ENCODE results near the gene DENND1B.

DENND1B gene, protein sequence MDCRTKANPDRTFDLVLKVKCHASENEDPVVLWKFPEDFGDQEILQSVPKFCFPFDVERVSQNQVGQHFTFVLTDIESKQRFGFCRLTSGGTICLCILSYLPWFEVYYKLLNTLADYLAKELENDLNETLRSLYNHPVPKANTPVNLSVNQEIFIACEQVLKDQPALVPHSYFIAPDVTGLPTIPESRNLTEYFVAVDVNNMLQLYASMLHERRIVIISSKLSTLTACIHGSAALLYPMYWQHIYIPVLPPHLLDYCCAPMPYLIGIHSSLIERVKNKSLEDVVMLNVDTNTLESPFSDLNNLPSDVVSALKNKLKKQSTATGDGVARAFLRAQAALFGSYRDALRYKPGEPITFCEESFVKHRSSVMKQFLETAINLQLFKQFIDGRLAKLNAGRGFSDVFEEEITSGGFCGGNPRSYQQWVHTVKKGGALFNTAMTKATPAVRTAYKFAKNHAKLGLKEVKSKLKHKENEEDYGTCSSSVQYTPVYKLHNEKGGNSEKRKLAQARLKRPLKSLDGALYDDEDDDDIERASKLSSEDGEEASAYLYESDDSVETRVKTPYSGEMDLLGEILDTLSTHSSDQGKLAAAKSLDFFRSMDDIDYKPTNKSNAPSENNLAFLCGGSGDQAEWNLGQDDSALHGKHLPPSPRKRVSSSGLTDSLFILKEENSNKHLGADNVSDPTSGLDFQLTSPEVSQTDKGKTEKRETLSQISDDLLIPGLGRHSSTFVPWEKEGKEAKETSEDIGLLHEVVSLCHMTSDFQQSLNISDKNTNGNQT

DNA sequence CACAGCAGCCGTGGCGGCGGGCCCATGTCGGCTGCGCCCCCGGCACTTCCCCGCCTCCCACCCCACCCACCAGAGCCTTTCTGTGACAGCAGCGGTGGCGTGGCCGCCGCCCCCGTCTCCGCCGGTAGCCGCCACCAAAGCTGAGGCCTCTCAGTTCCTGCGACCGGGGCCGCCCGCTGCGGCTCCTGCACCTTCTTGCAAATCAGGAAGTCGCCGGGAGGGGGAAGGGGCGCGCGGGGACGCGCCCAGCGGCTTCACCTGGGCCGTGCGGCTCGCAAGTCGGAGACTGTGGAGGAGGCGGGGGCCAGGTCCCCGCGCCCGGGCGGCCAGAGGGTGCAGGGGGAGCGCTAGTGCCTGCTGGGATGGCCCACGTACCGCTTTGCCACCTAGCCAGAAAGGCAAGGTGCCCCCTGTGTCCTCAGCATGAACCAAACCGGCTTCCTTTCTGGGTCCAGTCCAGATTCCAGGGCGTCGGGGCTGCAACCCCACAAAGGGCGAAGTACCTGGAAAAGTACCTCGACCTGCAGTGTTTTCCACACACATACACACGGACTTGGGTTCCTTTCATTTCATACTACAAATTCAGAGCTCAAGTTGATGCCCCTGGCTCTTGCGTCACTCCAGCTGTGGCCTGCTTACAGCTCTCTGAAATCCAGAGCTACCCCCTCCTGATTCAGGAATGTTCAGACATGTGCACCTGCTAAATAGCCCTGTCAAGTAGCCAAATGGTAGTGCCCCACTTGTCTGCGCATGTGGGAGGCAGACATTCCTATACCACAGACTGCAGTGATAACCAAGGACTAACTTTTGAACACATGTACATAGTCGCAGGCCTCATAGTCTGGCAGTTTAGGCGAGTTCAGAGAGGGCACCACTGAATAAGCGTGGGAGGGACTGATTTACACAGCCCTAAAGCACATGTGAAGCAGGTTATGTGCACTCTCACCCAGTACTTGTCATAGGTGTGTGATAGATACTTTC, at the start of gene DENND1B:
DENND1B (minus strand) TSS at position 199 of the 981 bp plus-strand sequence. CDS start 325 bp downstream, outside the sequence.
- DNase-seq = peak; percentile 57

DNA sequence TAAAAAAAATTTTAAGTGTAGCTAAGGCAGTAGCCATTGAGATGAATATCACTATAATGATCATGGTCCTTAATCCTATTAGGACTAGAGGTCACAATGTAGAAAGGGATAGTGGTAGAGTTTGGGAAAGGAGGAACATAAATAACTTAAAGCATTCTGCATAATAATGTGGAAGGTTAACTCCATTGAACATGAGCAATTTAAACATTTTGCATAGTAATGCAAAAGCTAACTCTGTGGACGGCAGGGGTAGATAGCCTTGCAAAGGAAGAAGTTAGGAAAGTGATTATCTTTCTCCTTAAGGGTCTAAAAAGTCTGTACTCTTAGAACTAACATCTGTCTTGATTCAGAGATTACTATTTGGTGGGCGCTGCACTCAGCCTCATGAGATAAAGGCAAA, 39.0 kb upstream of the DENND1B start:
- DNase-seq = no peak

DNA sequence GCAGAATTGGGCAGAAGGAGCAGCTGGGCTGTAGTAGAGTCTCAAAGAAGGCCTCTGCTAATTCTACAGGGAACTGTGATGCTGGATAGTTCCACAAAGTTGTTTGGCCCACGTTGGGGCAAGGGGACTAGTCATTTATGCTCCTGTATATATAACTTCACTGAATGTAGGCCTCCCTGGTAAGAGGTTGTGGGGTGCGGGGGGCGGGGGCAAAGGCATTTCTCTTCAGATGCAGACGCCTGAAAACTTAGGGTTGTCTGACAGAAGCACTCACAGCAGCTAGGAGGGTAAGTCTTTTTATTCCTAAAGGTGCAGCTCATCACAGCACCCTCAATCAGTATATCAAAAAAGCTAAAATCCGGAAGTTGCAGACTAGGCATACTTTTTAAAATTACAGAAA, 38.5 kb upstream of the DENND1B start:
- no peak for DNase-seq

DNA sequence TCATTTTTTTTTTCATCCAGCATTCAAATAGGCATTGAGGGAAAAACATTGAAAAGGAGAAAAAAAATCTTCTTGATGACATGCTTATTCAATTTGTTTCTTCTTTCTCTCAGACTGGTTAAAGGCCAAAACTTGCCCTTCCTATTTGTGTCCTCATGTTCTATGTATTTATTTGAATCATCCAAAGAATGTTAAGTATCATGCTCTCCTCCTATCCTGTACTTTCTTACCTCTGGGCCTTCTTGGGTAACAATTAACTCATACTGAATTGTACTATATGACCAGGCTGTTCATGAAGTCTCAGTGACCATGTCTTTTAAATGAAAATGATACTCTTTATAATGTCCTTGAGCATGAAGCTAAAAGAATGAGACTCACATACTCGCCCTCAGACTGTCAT, 36.5 kb upstream of the DENND1B start:
- no peak for DNase-seq

DNA sequence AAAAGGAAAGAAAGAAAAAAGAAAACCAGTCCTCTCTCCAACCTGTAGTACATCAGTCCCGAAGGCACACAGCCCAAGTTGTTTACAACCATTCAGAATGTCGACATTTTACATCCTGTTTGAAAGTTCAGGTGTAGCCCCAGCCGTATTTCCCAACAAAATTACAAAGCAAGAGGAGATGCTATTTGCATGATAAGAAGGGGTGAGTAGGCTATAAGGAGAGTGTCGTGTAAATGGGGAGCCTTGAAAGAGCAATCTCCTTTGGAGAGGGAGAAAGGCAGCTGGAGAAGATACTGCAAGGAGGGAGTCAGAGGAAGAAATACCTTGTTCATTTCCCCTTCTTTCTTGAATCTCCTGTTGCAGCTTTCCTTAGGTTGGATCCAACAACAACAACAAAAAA, 35.5 kb upstream of the DENND1B start:
- DNase-seq = no peak

DNA sequence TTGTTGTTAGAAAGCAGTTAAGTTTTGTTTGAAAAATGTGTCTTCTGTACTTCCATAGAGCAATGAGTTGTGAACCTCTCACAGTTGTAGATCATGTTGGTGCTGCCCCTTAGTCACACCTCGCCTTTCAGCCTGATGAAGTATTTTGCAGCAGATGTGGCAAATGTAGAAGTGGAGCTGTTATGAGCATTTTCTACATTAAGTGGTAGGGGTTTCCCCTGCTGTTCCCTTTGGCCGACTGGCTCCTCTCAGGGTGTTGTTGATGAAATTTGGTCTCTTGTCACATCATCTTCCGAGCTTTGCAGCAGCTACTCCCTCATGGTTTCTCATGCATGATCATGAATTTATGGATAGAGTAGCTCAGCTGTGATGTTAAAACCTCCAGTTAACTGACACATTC, 33.6 kb upstream of the DENND1B start:
- no peak for DNase-seq

DNA sequence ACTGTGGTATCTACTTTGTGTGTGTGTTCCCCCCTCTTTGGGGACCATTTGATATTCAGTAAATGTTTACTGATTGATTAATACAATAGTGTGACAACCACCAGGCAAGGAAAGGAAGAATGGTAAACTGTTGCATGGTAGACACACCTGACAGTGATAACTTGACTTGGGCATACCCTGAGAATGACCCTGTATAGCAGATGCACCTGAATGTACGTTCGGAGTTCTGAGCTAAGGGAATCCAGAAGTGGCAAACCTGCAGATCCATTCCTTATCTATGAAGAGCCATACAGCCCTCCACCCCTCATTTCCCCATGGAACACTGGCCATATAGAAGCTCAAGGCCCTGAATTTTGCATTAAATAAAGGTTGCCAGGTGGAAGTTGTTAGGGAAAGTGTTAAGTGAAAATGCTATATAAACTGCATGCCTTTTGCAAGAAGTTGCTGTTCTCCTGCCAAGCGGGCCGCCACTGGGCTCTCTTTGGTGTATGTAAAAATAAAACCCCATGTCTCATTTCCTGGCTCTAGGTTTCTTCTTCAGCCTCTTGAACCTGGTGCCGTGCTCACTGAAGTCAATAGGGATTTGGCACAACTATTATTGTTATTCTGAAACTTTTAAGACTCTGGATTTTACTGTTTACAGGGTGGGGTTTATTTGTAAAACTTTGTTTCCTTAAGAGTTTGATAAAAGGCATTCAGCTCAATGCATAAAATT, 32.6 kb upstream of the DENND1B start:
- DNase-seq = no peak

DNA sequence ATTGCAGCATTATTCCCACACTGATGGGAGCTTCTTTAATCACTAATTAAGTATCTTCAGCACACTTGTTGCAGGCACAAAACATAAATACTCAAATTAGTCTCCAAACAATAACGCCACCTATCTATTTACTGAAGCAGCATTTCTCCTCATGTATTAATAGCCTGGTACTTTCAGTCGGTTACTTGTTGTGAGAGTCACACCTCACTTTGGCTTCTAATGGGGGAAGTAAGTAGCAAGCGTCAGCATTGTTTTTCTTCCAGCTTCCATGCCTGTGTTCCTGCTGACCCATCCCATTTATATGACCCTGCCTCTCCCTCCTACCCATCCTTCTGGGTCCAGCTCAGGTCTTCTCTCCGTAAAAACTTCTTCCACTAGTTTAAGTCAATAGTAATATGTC, 31.9 kb upstream of the DENND1B start:
- no peak for DNase-seq

DNA sequence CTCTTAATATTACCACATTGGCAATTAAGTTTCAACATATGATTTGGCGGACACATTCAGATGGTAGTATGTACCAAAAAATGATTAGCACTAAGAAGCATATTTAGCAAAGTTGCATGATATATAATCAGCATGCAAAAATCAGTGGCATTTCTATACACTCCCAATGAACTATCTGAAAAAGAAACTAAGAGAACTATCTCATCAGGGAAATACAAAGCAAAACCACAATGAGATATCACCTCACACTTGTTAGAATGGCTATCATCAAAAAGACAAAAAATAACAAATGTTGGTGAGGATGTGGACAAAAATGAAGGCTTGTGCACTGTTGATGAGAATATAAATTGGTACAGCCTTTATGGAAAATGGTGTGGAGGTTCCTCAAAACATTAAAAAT, 31.4 kb upstream of the DENND1B start:
- no peak for DNase-seq

DNA sequence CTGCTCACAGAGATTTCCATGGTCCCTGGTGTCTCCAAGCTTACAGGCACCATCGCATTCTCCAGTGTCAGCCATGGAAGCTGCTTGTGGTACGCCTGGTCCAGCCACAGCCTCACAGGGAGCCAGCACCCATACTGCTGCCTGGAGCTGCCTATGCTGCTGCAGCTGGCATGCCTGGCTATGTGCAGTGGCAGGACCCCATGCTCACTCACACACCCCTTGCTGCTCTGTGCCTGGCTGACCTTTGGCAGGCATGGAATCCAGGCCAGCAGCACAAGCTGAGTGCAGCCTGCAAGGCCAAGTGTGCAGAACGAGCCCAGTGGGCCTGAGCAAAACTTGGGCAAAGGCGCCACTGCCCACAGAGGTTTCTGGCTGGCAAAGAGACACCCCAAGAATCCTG, 26.4 kb upstream of the DENND1B start:
- no peak for DNase-seq

DNA sequence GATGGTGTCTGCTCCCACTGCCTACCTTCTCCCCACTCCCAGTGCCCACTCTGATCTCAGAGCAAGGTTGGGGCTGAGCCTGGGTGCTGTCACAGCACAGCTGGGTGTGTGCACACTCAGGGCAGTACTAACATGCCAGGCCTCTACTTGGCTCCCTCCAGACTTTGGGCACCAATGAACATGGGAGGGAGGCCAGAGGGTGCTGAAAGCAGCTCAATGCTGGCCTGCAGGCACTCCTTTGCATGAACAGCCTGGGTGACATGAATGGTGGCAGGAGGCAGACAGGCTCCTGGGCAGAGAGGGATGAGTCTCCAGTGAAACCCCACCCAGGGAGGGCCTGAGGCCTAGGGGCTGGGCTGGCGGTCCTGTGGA, 25.8 kb upstream of the DENND1B start:
- no peak for DNase-seq

DNA sequence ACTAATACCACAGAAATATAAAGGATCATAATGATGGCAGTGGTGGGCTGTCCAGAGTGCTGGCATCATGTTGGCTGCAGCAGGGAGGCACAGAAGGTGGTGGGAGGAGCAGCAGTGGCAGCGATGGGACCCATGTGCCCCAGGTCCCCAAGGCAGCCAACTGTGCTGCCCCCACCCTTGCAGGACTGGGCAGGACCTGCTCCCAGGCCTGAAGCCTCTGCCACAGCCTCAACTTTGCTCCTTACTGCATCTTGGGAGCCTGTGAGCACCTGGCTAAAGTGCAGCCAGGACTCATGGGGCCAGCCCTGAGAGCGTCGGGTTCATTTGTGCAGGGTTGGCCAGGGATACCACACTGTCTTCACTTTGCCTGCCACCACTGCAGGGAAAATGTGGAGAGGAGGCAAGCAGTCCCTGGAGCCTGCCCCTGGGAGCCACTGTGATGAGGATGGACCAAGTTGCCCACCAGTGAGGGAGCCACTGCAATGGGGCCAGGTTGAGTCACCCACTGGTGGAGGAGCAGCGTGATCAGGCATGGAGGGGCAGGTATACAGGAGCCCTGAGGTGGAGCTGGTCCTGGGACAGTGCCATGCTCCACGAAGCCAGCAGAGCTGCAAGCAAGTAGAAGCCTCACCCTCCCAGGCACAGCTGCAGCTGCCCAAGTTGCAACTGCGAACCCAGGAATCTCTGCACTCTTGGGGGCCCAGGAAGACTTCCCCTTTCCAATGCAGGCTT, 25.3 kb upstream of the DENND1B start:
- DNase-seq = no peak

DNA sequence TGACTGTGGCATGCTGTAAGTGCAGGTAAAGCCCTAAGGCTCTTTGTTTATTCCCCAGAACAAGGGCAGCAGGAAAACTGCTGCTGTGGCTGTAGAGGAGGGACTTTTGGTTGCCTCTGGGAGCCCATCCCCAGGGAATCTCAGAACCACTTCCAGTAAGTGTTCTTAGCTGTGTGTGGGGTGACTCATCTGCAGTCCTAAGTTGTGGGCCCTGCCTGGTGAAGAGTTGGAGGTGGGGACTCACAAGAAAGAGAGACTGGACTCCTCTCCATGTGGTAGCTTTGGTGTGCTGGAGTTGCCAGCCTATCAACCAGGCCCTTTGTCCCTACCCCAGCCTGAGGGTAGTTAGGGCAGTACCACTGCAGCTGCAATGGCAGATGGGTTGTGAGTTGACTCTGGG, 24.0 kb upstream of the DENND1B start:
- no peak for DNase-seq

DNA sequence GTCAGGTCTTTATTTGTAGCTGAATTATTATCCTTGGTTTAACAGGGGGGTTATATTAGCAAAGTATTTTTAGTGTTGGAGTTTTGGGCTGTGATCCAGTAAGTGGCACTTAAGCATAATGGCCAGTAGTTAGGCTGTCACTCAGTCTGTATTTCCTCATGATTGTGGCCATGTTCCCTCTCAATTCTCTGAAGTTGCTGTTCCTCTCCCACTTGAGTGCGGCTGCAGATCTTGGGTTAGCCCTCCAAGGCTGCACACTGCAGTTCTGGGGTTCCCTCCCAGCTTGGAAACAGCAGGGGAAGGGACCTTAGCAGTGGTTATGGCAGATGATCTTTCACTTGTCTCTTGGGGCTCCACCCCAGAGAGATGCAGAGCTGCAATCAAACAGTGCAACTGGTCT, 23.2 kb upstream of the DENND1B start:
- DNase-seq = peak; percentile 22

DNA sequence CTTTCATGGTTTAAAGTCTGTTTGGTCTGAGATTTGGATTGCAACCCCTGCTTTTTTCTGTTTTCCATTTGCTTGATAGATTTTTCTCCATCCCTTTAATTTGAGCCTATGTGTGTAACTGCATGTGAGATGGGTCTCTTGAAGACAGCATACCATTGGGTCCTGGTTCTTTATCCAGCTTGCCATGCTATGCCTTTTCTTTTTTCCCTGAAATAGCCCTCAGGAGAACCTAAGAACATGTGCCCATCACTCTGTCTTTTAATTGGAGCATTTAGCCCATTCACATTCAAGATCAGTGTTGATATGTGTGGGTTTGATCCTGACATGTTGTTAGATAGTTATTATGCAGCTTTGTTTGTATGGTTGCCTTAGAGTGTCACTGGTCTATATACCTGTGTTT, 21.7 kb upstream of the DENND1B start:
- no peak for DNase-seq

DNA sequence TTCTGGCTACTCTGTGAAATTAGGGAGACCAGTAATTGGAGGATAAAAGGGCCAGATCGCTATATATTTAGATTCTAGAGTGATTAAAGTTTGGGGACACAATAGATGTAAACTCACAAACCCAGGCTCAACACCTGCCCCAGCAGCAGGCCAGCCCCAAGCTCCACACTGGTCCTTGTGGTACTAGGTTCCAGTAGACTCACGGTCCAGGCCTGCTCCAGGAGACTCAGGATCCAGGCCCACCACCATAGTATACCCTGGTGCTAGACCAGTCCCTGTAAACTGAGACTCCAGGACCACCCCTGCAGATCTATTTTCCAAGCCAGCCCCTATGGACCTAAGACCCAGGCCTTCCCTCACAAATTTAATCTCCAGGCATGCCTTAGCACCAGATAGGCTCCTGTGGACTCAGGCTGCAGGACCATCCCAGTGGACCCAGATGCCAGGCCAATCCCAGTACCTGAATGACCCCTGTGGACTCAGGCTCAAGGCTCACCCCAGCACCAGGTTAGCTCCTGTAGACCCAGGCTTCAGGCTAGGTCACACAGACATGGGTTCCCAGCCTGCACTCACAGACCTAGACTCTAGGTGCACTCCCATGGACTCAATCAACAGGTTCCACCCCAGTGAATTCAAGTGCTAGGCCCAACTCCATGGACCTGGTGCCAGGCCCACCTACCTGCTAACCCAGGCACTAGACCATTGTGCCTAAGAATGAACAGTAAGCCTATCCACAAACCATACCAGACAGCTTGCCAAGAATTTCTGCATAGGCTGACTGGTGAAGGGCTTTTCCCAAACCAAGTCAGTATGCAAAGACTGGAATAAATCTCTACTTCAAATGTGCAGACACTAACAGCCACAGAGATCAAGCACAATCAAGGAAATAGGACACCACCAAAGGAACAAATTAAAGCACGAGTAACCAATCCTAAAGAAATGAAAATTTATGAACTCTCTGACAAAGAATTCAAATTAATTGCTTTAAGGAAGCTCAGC, 13.8 kb upstream of the DENND1B start:
- DNase-seq = no peak

DNA sequence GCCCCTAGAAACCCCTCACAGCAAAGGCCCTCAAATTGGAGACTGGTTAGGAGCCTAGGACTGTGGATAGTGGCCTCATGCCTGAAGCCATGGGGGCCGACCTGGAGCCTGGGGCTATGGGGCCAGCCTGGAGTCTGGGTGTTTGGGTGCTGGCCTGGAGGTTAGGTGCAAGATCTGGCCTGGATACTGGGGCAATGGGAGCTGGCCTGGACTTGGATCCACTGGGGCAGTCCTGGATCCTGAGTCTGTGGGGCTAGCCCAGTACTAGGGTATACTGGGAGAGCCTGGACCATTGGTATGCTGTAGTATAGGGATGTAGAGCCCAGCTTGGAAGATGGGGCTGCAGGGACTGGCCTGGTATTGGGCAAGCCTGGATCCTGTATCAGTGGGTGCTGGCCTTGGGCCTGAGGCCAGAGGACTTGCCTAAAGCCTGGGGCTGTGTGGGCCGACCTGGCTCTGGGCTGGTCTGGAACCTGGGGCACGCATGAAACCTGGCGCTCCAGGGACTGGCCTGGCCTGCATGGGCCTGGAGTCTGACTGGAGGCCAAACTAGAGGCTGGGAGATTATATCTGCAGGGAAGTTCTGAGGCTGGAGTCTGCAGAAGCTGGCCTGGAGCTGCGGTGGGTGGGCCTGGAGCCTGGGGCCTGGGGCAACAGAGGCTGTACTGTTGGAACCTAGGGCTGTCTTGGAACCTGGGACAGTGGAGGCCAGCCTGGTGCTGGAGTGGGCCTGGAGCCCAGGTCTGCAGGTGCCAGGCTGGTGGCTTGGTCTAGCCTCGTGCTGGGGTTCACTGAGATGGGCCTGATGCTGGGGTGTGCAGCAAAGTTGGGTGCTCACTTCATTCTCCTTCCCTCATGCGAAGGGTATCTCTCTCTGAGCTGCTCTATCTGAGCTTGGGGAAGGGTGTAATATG, 12.6 kb upstream of the DENND1B start:
- DNase-seq = no peak

DNA sequence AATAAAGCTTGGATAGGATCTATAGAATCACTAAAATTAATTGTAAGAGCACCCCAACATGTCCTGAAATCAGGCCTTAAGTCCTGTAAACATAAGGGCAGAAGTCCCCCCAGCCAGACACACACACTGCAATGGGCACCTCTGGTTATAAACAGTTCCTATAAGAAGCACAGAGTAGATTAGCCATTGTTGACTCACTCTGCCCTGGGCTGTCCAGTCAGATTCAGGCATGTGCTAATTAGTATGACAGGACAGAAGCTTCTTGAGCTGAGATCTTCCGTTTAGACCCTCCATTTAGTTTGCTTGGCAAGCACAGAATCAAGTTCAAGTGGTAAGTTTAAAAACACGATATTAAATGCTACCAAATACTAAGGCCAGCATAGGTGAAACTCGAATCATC, 11.8 kb upstream of the DENND1B start:
- no peak for DNase-seq

DNA sequence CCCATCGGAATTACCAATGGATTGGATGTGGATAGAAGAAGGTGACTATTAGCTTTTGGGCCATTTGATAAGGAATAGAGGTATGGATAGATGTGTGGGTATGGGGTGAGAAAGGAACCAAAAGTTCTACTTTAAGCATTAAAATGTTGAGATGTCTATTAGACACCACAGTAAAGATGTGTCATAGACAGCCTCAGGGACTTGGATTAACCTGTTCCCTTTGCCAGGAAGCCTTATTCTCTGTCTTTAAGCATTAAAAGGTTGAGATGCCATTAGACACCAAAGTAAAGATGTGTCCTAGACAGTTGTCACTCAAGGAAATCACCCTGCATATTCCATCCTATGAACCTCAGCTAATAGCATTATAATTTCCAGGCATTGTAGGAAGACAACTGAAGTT, 11.0 kb upstream of the DENND1B start:
- no peak for DNase-seq
